Panc1 (cell line): ENCODE data around the gene CRY2. TPM values are rescaled to one million over a fixed set of nuclear protein-coding genes. Genes with fewer than 3 reads are reported as not detected.

Experiments
- ATAC-seq: fragments of 200-7000 bp; cut with Tn5 transposase; 2 replicates; pipeline ENCODE4 v1.9.1; 2020; ENCODE audit warnings: mild to moderate bottlenecking, moderate library complexity
- BruUV-seq: library from RNA; stranded (reverse); fragments of 400-500 nt; replicated peaks from 2 replicates; lab custom pipeline; 2021; lab: Mats Ljungman, UMichigan
- CTCF ChIA-PET: fragments of 300-600 bp; sonication (Branson Sonifier 250); formaldehyde crosslinking; loops from one replicate; lab custom pipeline; 2022; ENCODE audit warnings: antibody characterized with exemption; lab: Charles Lee
- POLR2A ChIA-PET: fragments of 300-600 bp; sonication (Branson Sonifier 250); formaldehyde crosslinking; loops from one replicate; lab custom pipeline; 2022; ENCODE audit warnings: antibody characterized with exemption; lab: Charles Lee
- DNase-seq: peaks from one replicate; pipeline ENCODE4 v3.0.0-alpha.2; 2010; ENCODE audit warnings: low read depth, low spot score
- H3K27ac ChIP-seq: 2 replicates; pipeline ENCODE4 v1.5.1; 2011; ENCODE audit warnings: mild to moderate bottlenecking, low read length, inconsistent platforms
- H3K27me3 ChIP-seq: fragments of 200-500 bp; sonication (Bioruptor generic); 2 replicates; pipeline ENCODE4 v1.6.0; 2014; ENCODE audit warnings: low read length, inconsistent platforms; ENCODE audit not compliant: control insufficient read depth, insufficient read depth
- H3K36me3 ChIP-seq: fragments of 200-500 bp; sonication (Bioruptor generic); 2 replicates; pipeline ENCODE4 v1.5.1; 2014; ENCODE audit warnings: inconsistent platforms, mild to moderate bottlenecking, low read length, moderate library complexity; ENCODE audit not compliant: control insufficient read depth, insufficient read depth
- H3K4me1 ChIP-seq: 2 replicates; pipeline ENCODE4 v1.5.1; 2011; ENCODE audit warnings: inconsistent platforms, mild to moderate bottlenecking, low read length, moderate library complexity; ENCODE audit not compliant: control insufficient read depth, insufficient read depth
- H3K4me3 ChIP-seq, 2 experiments: 2 replicates each; pipeline ENCODE4 v1.5.1; 2011 to 2012; ENCODE audit warnings: low read depth in 2 of 2, low read length in 2 of 2, mild to moderate bottlenecking in 2 of 2, inconsistent platforms in 1 of 2, moderate library complexity in 1 of 2
- H3K9me3 ChIP-seq: fragments of 200-500 bp; sonication (Bioruptor generic); 2 replicates; pipeline ENCODE4 v1.5.1; 2014; ENCODE audit warnings: low read depth, mild to moderate bottlenecking, inconsistent platforms, low read length, moderate library complexity; ENCODE audit not compliant: control insufficient read depth, insufficient read depth
- CTCF ChIP-seq: fragments of 450-650 bp; IDR thresholded peaks from 2 replicates; pipeline ENCODE4 v1.5.1; 2017; ENCODE audit warnings: mild to moderate bottlenecking
- POLR2AphosphoS5 ChIP-seq: IDR thresholded peaks from 2 replicates; pipeline ENCODE4 v1.6.1; 2012; ENCODE audit warnings: mild to moderate bottlenecking, low read depth, low read length, moderate library complexity
- REST ChIP-seq, 2 experiments: IDR thresholded peaks; 2 replicates each; pipeline ENCODE4 v1.6.1; 2011 to 2012; ENCODE audit warnings: low read depth in 2 of 2, control low read depth in 1 of 2, low read length in 1 of 2, mild to moderate bottlenecking in 1 of 2, moderate library complexity in 1 of 2; ENCODE audit not compliant: insufficient read depth in 1 of 2
- SIN3A ChIP-seq: IDR thresholded peaks from 2 replicates; pipeline ENCODE4 v1.6.1; 2012; ENCODE audit warnings: low read depth, mild to moderate bottlenecking, low read length, moderate library complexity, borderline replicate concordance; ENCODE audit not compliant: insufficient read depth
- TCF7L2 ChIP-seq: IDR thresholded peaks from 2 replicates; pipeline ENCODE4 v1.6.1; 2011; ENCODE audit warnings: mild to moderate bottlenecking, low read depth, low read length, inconsistent platforms
- in situ Hi-C: cut with HindIII; loops from 2 replicates; pipeline ENCODE4 v1.10.0; 2016; ENCODE audit warnings: low sequenced_read_pairs, low pct_unique_long_range_greater_than_20kb
- intact Hi-C: fragments of 100-400 bp; cut with micrococcal nuclease; formaldehyde crosslinking; loops from one replicate; pipeline ENCODE4 v1.10.0; 2022; ENCODE audit not compliant: unreplicated experiment
- total RNA-seq: library from RNA; stranded (reverse); gene quantifications from one replicate; pipeline ENCODE4 v1.2.1, GENCODE V29; 2021; ENCODE audit not compliant: unreplicated experiment

Gene CRY2
- total RNA-seq, 1 experiment from 2014 or later = 14.6 TPM

GRCh38 chr11:45799562-45799961, 47.7 kb upstream of the CRY2 start:
- in situ Hi-C loops = no loop called here
- intact Hi-C loops = no loop called here
- BruUV-seq = no TSS peak
- ATAC-seq (no peak), DNase-seq (no peak)
- H3K36me3 ChIP-seq = no peaks in the 10 kb centered on the region
- POLR2A ChIA-PET = no interaction called here
- H3K27me3 ChIP-seq = no peaks in the 10 kb centered on the region
- TF ChIP-seq REST (IDR thresholded peaks at IDR 0.05; ENCODE audit: insufficient read depth in 1 of 2, low read depth in 2 of 2, low read length in 1 of 2) (no peak), SIN3A (no peak), TCF7L2 (no peak), CTCF (no peak), POLR2AphosphoS5 (no peak)
- no peak overlapping the region for H3K4me3 ChIP-seq
- no peaks in the 10 kb centered on the region for H3K9me3 ChIP-seq
- no peak overlapping the region for H3K27ac ChIP-seq
- H3K4me1 ChIP-seq = no peaks in the 10 kb centered on the region
- CTCF ChIA-PET = no interaction called here

GRCh38 chr11:45800261-45800660, 47.0 kb upstream of the CRY2 start:
- POLR2A ChIA-PET = no interaction called here
- no peaks in the 10 kb centered on the region; the same call in 1 of the 2 replicates for H3K36me3 ChIP-seq
- TF ChIP-seq REST (IDR thresholded peaks at IDR 0.05; ENCODE audit: insufficient read depth in 1 of 2, low read depth in 2 of 2, low read length in 1 of 2) (no peak), TCF7L2 (no peak)
- in situ Hi-C loops = no loop called here
- ATAC-seq = no peak
- intact Hi-C loops = no loop called here
- no peak overlapping the region for H3K27ac ChIP-seq
- no peak overlapping the region for H3K4me3 ChIP-seq
- BruUV-seq = no TSS peak
- CTCF ChIA-PET = no interaction called here
- no peaks in the 10 kb centered on the region for H3K27me3 ChIP-seq
- DNase-seq = no peak
- H3K4me1 ChIP-seq = no peaks in the 10 kb centered on the region
- no peaks in the 10 kb centered on the region for H3K9me3 ChIP-seq
